SU-DHL-6 (cell line): ENCODE data around the gene SORCS2.

Source experiments
- H2AFZ ChIP-seq: fragments of 200-600 bp; sonication (generic); 2 replicates; pipeline ENCODE4 v1.6.1; 2014; ENCODE audit warnings: low read depth, mild to moderate bottlenecking, moderate library complexity, mixed read lengths, antibody characterized with exemption, low read length; ENCODE audit not compliant: severe bottlenecking
- H3F3A ChIP-seq: fragments of 200-600 bp; shearing (Covaris generic); 2 replicates; pipeline ENCODE4 v1.6.0; 2016; ENCODE audit warnings: antibody characterized with exemption, mild to moderate bottlenecking; ENCODE audit not compliant: insufficient read depth
- H3K27ac ChIP-seq: fragments of 200-600 bp; sonication (generic); 2 replicates; pipeline ENCODE4 v1.5.1; 2016; ENCODE audit warnings: low read depth, mild to moderate bottlenecking, low read length, moderate library complexity, mixed read lengths
- H3K27me3 ChIP-seq: fragments of 200-600 bp; sonication (generic), shearing (Covaris generic); 2 replicates; pipeline ENCODE4 v1.6.0; 2014; ENCODE audit warnings: mild to moderate bottlenecking, low read length
- H3K36me3 ChIP-seq: fragments of 200-600 bp; sonication (generic); 2 replicates; pipeline ENCODE4 v1.6.1; 2014; ENCODE audit warnings: mild to moderate bottlenecking, low read length, mixed read lengths
- H3K4me2 ChIP-seq: fragments of 300-600, 200-600 bp; shearing (Covaris generic), sonication (generic); 2 replicates; pipeline ENCODE4 v1.6.0; 2014; ENCODE audit warnings: low read length, low read depth, mild to moderate bottlenecking; ENCODE audit not compliant: poor library complexity, severe bottlenecking
- H3K4me3 ChIP-seq: fragments of 200-600 bp; sonication (generic); 2 replicates; pipeline ENCODE4 v1.5.1; 2014; ENCODE audit warnings: antibody characterized with exemption, low read length, mild to moderate bottlenecking, mixed read lengths; ENCODE audit not compliant: insufficient read depth, poor library complexity, severe bottlenecking
- H3K79me2 ChIP-seq: fragments of 200-600 bp; sonication (generic); 2 replicates; pipeline ENCODE4 v1.6.1; 2014; ENCODE audit warnings: mild to moderate bottlenecking, low read length, moderate library complexity; ENCODE audit not compliant: insufficient read depth
- H3K9ac ChIP-seq: fragments of 200-600 bp; sonication (generic); 2 replicates; pipeline ENCODE4 v1.7.0; 2014; ENCODE audit warnings: mild to moderate bottlenecking, low read length
- H3K9me2 ChIP-seq: fragments of 200-600 bp; sonication (generic); replicated peaks from 2 replicates; pipeline ENCODE4 v1.6.1; 2014; ENCODE audit warnings: low read length; ENCODE audit not compliant: insufficient read depth
- H3K9me3 ChIP-seq: fragments of 200-600 bp; sonication (generic); 2 replicates; pipeline ENCODE4 v1.6.1; 2014; ENCODE audit warnings: low read length, mixed read lengths; ENCODE audit not compliant: insufficient read depth
- H4K20me1 ChIP-seq: fragments of 200-600 bp; sonication (generic); 2 replicates; pipeline ENCODE4 v1.6.1; 2014; ENCODE audit warnings: low read depth, mild to moderate bottlenecking, antibody characterized with exemption, low read length, moderate library complexity, mixed read lengths
- CTCF ChIP-seq: fragments of 200-600 bp; sonication (generic); IDR thresholded peaks from one replicate; pipeline ENCODE4 v1.5.1; 2017; ENCODE audit warnings: antibody characterized with exemption, mild to moderate bottlenecking, low read length, moderate library complexity; ENCODE audit not compliant: insufficient read depth, poor library complexity, severe bottlenecking
- EZH2phosphoT487 ChIP-seq: fragments of 200-600 bp; sonication (generic), shearing (Covaris generic); conservative IDR thresholded peaks from 2 replicates; pipeline ENCODE4 v1.6.1; 2018; ENCODE audit warnings: mild to moderate bottlenecking, antibody characterized with exemption, low read length, moderate library complexity, mixed read lengths

Gene SORCS2

GRCh38 chr4:7172508-7172907 is 19.8 kb upstream of the SORCS2 start:
- no peaks in the 10 kb centered on the region for H3K9me3 ChIP-seq
- no peaks in the 10 kb centered on the region for H4K20me1 ChIP-seq
- H3K4me2 ChIP-seq, result no peak overlapping the region
- TF ChIP-seq EZH2phosphoT487 (no peak), CTCF (no peak)
- H3K27ac ChIP-seq, result no peak overlapping the region
- no peaks in the 10 kb centered on the region for H3K36me3 ChIP-seq
- no peaks in the 10 kb centered on the region for H3K9me2 ChIP-seq
- H3K27me3 ChIP-seq, result no peaks in the 10 kb centered on the region
- H3K4me3 ChIP-seq, result no peak overlapping the region
- no peak overlapping the region for H2AFZ ChIP-seq
- no peaks in the 10 kb centered on the region for H3F3A ChIP-seq
- H3K9ac ChIP-seq, result no peak overlapping the region
- H3K79me2 ChIP-seq, result no peaks in the 10 kb centered on the region

GRCh38 chr4:7172946-7173345 is 19.4 kb upstream of the SORCS2 start:
- Histone ChIP-seq H3K4me2 (no peak overlapping the region), H3K9ac (no peak overlapping the region), H4K20me1 (no peaks in the 10 kb centered on the region), H3K79me2 (no peaks in the 10 kb centered on the region), H3K9me3 (no peaks in the 10 kb centered on the region), H3K27ac (no peak overlapping the region), H3K36me3 (no peaks in the 10 kb centered on the region), H2AFZ (no peak overlapping the region), H3K9me2 (no peaks in the 10 kb centered on the region), H3F3A (no peaks in the 10 kb centered on the region), H3K4me3 (no peak overlapping the region), H3K27me3 (no peaks in the 10 kb centered on the region)
- no peak for TF ChIP-seq EZH2phosphoT487
- no peak for TF ChIP-seq CTCF

- Histone ChIP-seq H3K27me3 (no peaks in the 10 kb centered on the region), H3K27ac (no peak overlapping the region), H3K4me2 (no peak overlapping the region), H2AFZ (no peak overlapping the region), H3F3A (no peaks in the 10 kb centered on the region), H3K9ac (no peak overlapping the region), H3K36me3 (no peaks in the 10 kb centered on the region), H3K9me2 (no peaks in the 10 kb centered on the region), H3K79me2 (no peaks in the 10 kb centered on the region), H3K4me3 (no peak overlapping the region), H3K9me3 (no peaks in the 10 kb centered on the region; the same call in 1 of the 2 replicates), H4K20me1 (no peaks in the 10 kb centered on the region)
- TF ChIP-seq EZH2phosphoT487, result no peak
- TF ChIP-seq CTCF, result no peak
Observed at GRCh38 chr4:7173841-7174449, 18.4 kb upstream of the SORCS2 start.

- H3K27me3 ChIP-seq, result no peaks in the 10 kb centered on the region
Observed at GRCh38 chr4:7179158-7179557, 13.2 kb upstream of the SORCS2 start.

More at GRCh38 chr4:7179158-7179557, 13.2 kb upstream of the SORCS2 start:
- Histone ChIP-seq H4K20me1 (no peaks in the 10 kb centered on the region), H3F3A (no peaks in the 10 kb centered on the region), H3K9ac (no peak overlapping the region), H3K79me2 (no peaks in the 10 kb centered on the region), H3K9me3 (no peaks in the 10 kb centered on the region; the same call in 1 of the 2 replicates), H3K9me2 (no peaks in the 10 kb centered on the region), H3K4me3 (no peak overlapping the region), H3K36me3 (no peaks in the 10 kb centered on the region), H3K4me2 (no peak overlapping the region), H3K27ac (no peak overlapping the region), H2AFZ (no peak overlapping the region)
- TF ChIP-seq CTCF, result no peak
